HCT116 (cell line): ENCODE results near the gene CD302. TPM values are rescaled to one million over a fixed set of nuclear protein-coding genes. Genes with fewer than 3 reads are reported as not detected.

Source experiments
- ATAC-seq: fragments of 200-7000 bp; cut with Tn5 transposase; 2 replicates; pipeline ENCODE4 v1.9.1; 2020; ENCODE audit warnings: mild to moderate bottlenecking, moderate library complexity
- BruUV-seq: library from RNA; stranded (reverse); fragments of 400-500 nt; replicated peaks from 2 replicates; lab custom pipeline; 2021; lab: Mats Ljungman, UMichigan
- CTCF ChIA-PET: fragments of 300-600 bp; sonication (Branson Sonifier 250); formaldehyde crosslinking; loops from one replicate; lab custom pipeline; 2021; ENCODE audit warnings: antibody characterized with exemption; lab: Charles Lee
- POLR2A ChIA-PET: fragments of 300-600, 350-600 bp; sonication (Branson Sonifier 250); formaldehyde crosslinking; loops from one replicate; lab custom pipeline; 2021; ENCODE audit warnings: antibody characterized with exemption; lab: Charles Lee
- RAD21 ChIA-PET, 2 experiments: fragments of 300-600 bp; sonication (Branson Sonifier 250); formaldehyde crosslinking; loops; one replicate each; lab custom pipeline; 2023; ENCODE audit warnings: low total read pairs in 2 of 2; ENCODE audit not compliant: uncharacterized antibody in 2 of 2, unreplicated experiment in 2 of 2, low non-redundant PET in 1 of 2; lab: Charles Lee
- DNase-seq: peaks from one replicate; pipeline ENCODE4 v3.0.0-alpha.2; 2010; ENCODE audit warnings: low read depth, low spot score
- H2AFZ ChIP-seq: fragments of 200-600 bp; shearing (Covaris generic), sonication (generic); 2 replicates; pipeline ENCODE4 v1.6.1; 2017; ENCODE audit warnings: low read depth, mixed run types, mixed read lengths, antibody characterized with exemption, low read length; ENCODE audit not compliant: poor library complexity, severe bottlenecking
- H3K27ac ChIP-seq: 2 replicates; pipeline ENCODE4 v1.5.1; 2012; ENCODE audit warnings: low read depth, low read length
- H3K27me3 ChIP-seq: fragments of 200-600 bp; sonication (generic); 2 replicates; pipeline ENCODE4 v1.6.1; 2016; ENCODE audit warnings: mixed run types, low read length, mixed read lengths; ENCODE audit not compliant: insufficient read depth
- H3K36me3 ChIP-seq, 2 experiments: fragments of 200-500 bp in 1 of 2; fragments of 200-600 bp in 1 of 2; sonication (Bioruptor generic) in 1 of 2; sonication (generic) in 1 of 2; 2 replicates each; pipeline versions ENCODE4 v1.5.1 to v1.6.1; 2014 to 2016; ENCODE audit warnings: low read length in 2 of 2, inconsistent platforms in 1 of 2, mixed read lengths in 1 of 2, mixed run types in 1 of 2; ENCODE audit not compliant: insufficient read depth in 2 of 2, control insufficient read depth in 1 of 2
- H3K4me1 ChIP-seq, 2 experiments: fragments of 200-600 bp in 1 of 2; sonication (generic) in 1 of 2; 2 replicates each; pipeline versions ENCODE4 v1.5.1 to v1.6.1; 2012 to 2017; ENCODE audit warnings: low read length in 2 of 2, inconsistent platforms in 1 of 2, mild to moderate bottlenecking in 1 of 2, mixed read lengths in 1 of 2, mixed run types in 1 of 2, moderate library complexity in 1 of 2; ENCODE audit not compliant: insufficient read depth in 2 of 2, control insufficient read depth in 1 of 2
- H3K4me2 ChIP-seq: fragments of 200-600 bp; sonication (generic); 2 replicates; pipeline ENCODE4 v1.6.1; 2017; ENCODE audit warnings: mixed run types, low read length, mixed read lengths
- H3K4me3 ChIP-seq, 2 experiments: fragments of 200-600 bp in 1 of 2; sonication (generic) in 1 of 2; replicated peaks in 1 of 2; 2 replicates each; pipeline ENCODE4 v1.5.1; 2011 to 2016; ENCODE audit warnings: low read length in 2 of 2, control low read depth in 1 of 2, low read depth in 1 of 2, mild to moderate bottlenecking in 1 of 2, mixed read lengths in 1 of 2, mixed run types in 1 of 2
- H3K79me2 ChIP-seq: fragments of 200-600 bp; sonication (generic); 2 replicates; pipeline ENCODE4 v1.6.1; 2017; ENCODE audit warnings: mild to moderate bottlenecking, mixed run types, low read length, moderate library complexity, mixed read lengths; ENCODE audit not compliant: insufficient read depth
- H3K9ac ChIP-seq: fragments of 200-600 bp; sonication (generic); 2 replicates; pipeline ENCODE4 v1.6.1; 2016; ENCODE audit warnings: low read length, mixed read lengths
- H3K9me2 ChIP-seq: fragments of 200-600 bp; sonication (generic), shearing (Covaris generic); 2 replicates; pipeline ENCODE4 v1.6.1; 2017; ENCODE audit warnings: mixed run types, mild to moderate bottlenecking, moderate library complexity; ENCODE audit not compliant: insufficient read depth
- H3K9me3 ChIP-seq, 2 experiments: fragments of 200-500 bp in 1 of 2; fragments of 200-600 bp in 1 of 2; sonication (Bioruptor generic) in 1 of 2; sonication (generic) in 1 of 2; 2 replicates each; pipeline ENCODE4 v1.6.1; 2014 to 2017; ENCODE audit warnings: low read length in 2 of 2, mixed read lengths in 2 of 2, inconsistent platforms in 1 of 2, low read depth in 1 of 2, mild to moderate bottlenecking in 1 of 2, mixed run types in 1 of 2, moderate library complexity in 1 of 2; ENCODE audit not compliant: control insufficient read depth in 1 of 2, insufficient read depth in 1 of 2
- H4K20me1 ChIP-seq: fragments of 200-600 bp; sonication (generic), shearing (Covaris generic); 2 replicates; pipeline ENCODE4 v1.6.1; 2017; ENCODE audit warnings: mixed run types, mild to moderate bottlenecking, moderate library complexity; ENCODE audit not compliant: insufficient read depth
- EGR1 ChIP-seq: IDR thresholded peaks from 2 replicates; pipeline ENCODE4 v1.6.1; 2012; ENCODE audit warnings: low read depth
- ELF1 ChIP-seq: IDR thresholded peaks from 2 replicates; pipeline ENCODE4 v1.6.1; 2012; ENCODE audit warnings: low read depth, borderline replicate concordance
- EZH2 ChIP-seq: fragments of 200-600 bp; sonication (generic); IDR thresholded peaks from 2 replicates; pipeline ENCODE4 v1.6.1; 2017; ENCODE audit warnings: antibody characterized with exemption, mixed run types
- EZH2phosphoT487 ChIP-seq: fragments of 200-600 bp; IDR thresholded peaks from 2 replicates; pipeline ENCODE4 v1.6.1; 2018; ENCODE audit warnings: antibody characterized with exemption, borderline replicate concordance
- POLR2AphosphoS5 ChIP-seq: IDR thresholded peaks from 2 replicates; pipeline ENCODE4 v1.6.1; 2011; ENCODE audit warnings: mild to moderate bottlenecking, low read depth, low read length, moderate library complexity
- RAD21 ChIP-seq: IDR thresholded peaks from 2 replicates; pipeline ENCODE4 v1.6.1; 2012; ENCODE audit warnings: low read depth, mild to moderate bottlenecking
- SP1 ChIP-seq: IDR thresholded peaks from 2 replicates; pipeline ENCODE4 v1.6.1; 2012; ENCODE audit warnings: low read depth
- SRF ChIP-seq: IDR thresholded peaks from 2 replicates; pipeline ENCODE4 v1.6.1; 2012; ENCODE audit warnings: low read depth
- YY1 ChIP-seq: IDR thresholded peaks from 2 replicates; pipeline ENCODE4 v1.6.1; 2011; ENCODE audit warnings: low read length, low read depth, moderate library complexity, mild to moderate bottlenecking; ENCODE audit not compliant: insufficient replicate concordance; ENCODE audit errors: extremely low read depth
- ZFX ChIP-seq: fragments of 450-650 bp; IDR thresholded peaks from 2 replicates; pipeline ENCODE4 v1.6.1; 2017
- ZNF274 ChIP-seq: fragments of 200-500 bp; sonication (Bioruptor generic); IDR thresholded peaks from 2 replicates; pipeline ENCODE4 v1.6.1; 2014; ENCODE audit warnings: mild to moderate bottlenecking, low read depth, low read length, inconsistent platforms
- intact Hi-C: fragments of 100-400 bp; cut with micrococcal nuclease; formaldehyde crosslinking; loops from 2 replicates; pipeline ENCODE4 v1.10.0; 2022
- total RNA-seq: library from RNA; stranded (reverse); gene quantifications from one replicate; pipeline ENCODE4 v1.2.1, GENCODE V29; 2021; ENCODE audit not compliant: unreplicated experiment
- TF ChIP-seq, protein P1 (sequence below): IDR thresholded peaks from 2 replicates; pipeline ENCODE4 v1.6.1; 2012
- TF ChIP-seq, protein P2 (sequence below), 3 experiments: fragments of 200-600 bp in 1 of 3; sonication (generic) in 1 of 3; IDR thresholded peaks in 2 of 3; conservative IDR thresholded peaks in 1 of 3; 2 replicates each; pipeline ENCODE4 v1.5.1; 2012 to 2017; ENCODE audit warnings: low read depth in 2 of 3, low read length in 2 of 3, antibody characterized with exemption in 1 of 3, borderline replicate concordance in 1 of 3, control low read depth in 1 of 3, mild to moderate bottlenecking in 1 of 3, mixed read lengths in 1 of 3, mixed run types in 1 of 3, moderate library complexity in 1 of 3; ENCODE audit not compliant: insufficient read depth in 1 of 3

Gene CD302
- total RNA-seq, 1 experiment from 2014 or later: 0.15 TPM

DNA sequence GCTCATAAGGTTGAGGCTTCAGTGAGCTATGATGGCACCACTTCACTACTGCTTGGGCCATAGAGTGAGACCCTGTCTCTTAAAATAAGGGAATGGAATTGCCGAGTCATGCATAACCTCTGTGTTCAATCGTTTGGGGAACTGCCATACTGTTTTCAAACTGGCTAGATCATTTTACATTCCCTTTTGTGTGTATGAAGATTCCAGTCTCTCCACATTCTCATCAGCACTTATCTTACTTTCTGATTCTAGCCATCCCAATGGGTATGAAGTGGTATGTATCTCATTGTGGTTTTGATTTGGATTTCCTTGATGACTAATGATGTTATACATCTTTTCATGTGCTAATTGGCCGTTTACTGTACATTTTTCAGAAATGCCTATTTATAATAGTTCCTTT lies 62.0 kb downstream of the CD302 start:
- H3K4me2 ChIP-seq: no peak overlapping the region
- no peak for ATAC-seq
- CTCF ChIA-PET: no interaction called here

GRCh38 chr2:159735648-159736047 lies 62.4 kb downstream of the CD302 start:
- ATAC-seq (no peak), DNase-seq (no peak)
- ChIA-PET RAD21 (no interaction called here), POLR2A (no interaction called here), CTCF (no interaction called here)
- Histone ChIP-seq H3K9me2 (no peaks in the 10 kb centered on the region), H3K4me2 (no peak overlapping the region), H3K4me3 (no peak overlapping the region), H3K4me1 (peaks cover 0 to 6% of the 10 kb centered on the region in 2 experiments; a peak in 2 of 4 replicates), H3K79me2 (peaks cover 100% of the 10 kb centered on the region), H2AFZ (no peak overlapping the region), H3K9me3 (no peaks in the 10 kb centered on the region), H4K20me1 (peaks cover 29% of the 10 kb centered on the region; the same call in 1 of the 2 replicates), H3K36me3 (peaks cover 18 to 38% of the 10 kb centered on the region in 2 experiments; a peak in 3 of 4 replicates), H3K9ac (no peak overlapping the region), H3K27me3 (no peaks in the 10 kb centered on the region), H3K27ac (no peak overlapping the region)
- intact Hi-C loops: no loop called here
- BruUV-seq: no TSS peak
- no peak for TF ChIP-seq EGR1
- no peak for TF ChIP-seq ZNF274
- TF ChIP-seq SP1: no peak
- TF ChIP-seq RAD21: no peak
- TF ChIP-seq EZH2: no peak
- TF ChIP-seq POLR2AphosphoS5: no peak
- TF ChIP-seq, protein P1, sequence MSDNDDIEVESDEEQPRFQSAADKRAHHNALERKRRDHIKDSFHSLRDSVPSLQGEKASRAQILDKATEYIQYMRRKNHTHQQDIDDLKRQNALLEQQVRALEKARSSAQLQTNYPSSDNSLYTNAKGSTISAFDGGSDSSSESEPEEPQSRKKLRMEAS: no peak
- TF ChIP-seq EZH2phosphoT487: no peak
- TF ChIP-seq YY1: no peak

More for the DNA sequence above, 62.0 kb downstream of the CD302 start:
- Histone ChIP-seq H3K27me3 (no peaks in the 10 kb centered on the region), H3K4me3 (no peak overlapping the region), H3K9me2 (no peaks in the 10 kb centered on the region), H3K9me3 (no peaks in the 10 kb centered on the region), H4K20me1 (peaks cover 27% of the 10 kb centered on the region; the same call in 1 of the 2 replicates), H3K79me2 (peaks cover 100% of the 10 kb centered on the region), H3K4me1 (peaks cover 0 to 6% of the 10 kb centered on the region in 2 experiments; a peak in 2 of 4 replicates), H2AFZ (no peak overlapping the region), H3K9ac (no peak overlapping the region), H3K36me3 (peaks cover 17 to 34% of the 10 kb centered on the region in 2 experiments; a peak in 3 of 4 replicates), H3K27ac (no peak overlapping the region)
- intact Hi-C loops: no loop called here
- TF ChIP-seq, protein P1: no peak
- TF ChIP-seq ZFX (no peak), SRF (no peak), RAD21 (no peak), YY1 (no peak), ELF1 (no peak)
- TF ChIP-seq, protein P2, sequence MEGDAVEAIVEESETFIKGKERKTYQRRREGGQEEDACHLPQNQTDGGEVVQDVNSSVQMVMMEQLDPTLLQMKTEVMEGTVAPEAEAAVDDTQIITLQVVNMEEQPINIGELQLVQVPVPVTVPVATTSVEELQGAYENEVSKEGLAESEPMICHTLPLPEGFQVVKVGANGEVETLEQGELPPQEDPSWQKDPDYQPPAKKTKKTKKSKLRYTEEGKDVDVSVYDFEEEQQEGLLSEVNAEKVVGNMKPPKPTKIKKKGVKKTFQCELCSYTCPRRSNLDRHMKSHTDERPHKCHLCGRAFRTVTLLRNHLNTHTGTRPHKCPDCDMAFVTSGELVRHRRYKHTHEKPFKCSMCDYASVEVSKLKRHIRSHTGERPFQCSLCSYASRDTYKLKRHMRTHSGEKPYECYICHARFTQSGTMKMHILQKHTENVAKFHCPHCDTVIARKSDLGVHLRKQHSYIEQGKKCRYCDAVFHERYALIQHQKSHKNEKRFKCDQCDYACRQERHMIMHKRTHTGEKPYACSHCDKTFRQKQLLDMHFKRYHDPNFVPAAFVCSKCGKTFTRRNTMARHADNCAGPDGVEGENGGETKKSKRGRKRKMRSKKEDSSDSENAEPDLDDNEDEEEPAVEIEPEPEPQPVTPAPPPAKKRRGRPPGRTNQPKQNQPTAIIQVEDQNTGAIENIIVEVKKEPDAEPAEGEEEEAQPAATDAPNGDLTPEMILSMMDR (IDR thresholded peaks at IDR 0.05 in 2 of 3, conservative IDR thresholded peaks at IDR 0.05 in 1 of 3; ENCODE audit: borderline replicate concordance in 1 of 3, insufficient read depth in 1 of 3, low read depth in 2 of 3, low read length in 2 of 3): no peak
- RAD21 ChIA-PET: no interaction called here
- BruUV-seq: no TSS peak
- POLR2A ChIA-PET: no interaction called here
- no peak for DNase-seq
